KBM-7 (cell line): ENCODE measurements around the gene CDKN3.

Source experiments
- DNase-seq: peaks from one replicate; pipeline ENCODE4 v3.0.0-alpha.2; 2015
- in situ Hi-C: fragments of 300-500 bp; cut with MboI; formaldehyde crosslinking; loops from 2 replicates; pipeline ENCODE4 v1.14.3; 2020; ENCODE audit warnings: low sequenced_read_pairs, low pct_unique_long_range_greater_than_20kb, mixed read lengths

Gene CDKN3

GRCh38 chr14:54396493-54397335 is at the start of gene CDKN3:
TSS of gene CDKN3 (plus strand) at chr14:54397007. CDS start at chr14:54397069, 62 bp downstream.
- in situ Hi-C loops = no loop called here
- peak; percentile 99 for DNase-seq

DNA sequence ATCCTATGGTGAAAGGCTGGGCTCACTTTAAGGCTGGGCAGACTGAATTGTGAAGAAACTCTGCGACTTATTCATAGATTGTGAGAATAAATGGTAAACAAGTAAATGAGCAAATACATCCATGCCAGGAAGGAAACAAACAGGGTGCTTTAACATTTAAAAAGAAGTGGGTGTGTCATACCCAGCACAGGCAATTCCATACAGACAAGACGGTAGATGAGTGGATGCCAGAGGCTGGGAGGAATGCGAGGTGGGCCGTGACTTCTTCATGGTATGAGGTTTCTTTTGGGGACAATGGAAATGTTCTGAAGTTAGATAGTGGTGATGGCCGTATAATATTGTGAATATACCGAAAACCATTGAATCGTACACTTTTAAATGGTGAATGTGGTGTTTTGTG is 49.8 kb upstream of the CDKN3 start:
- in situ Hi-C loops = loop anchor here (25.0 kb wide), 2 partner anchors 385 to 810 kb away; partner anchors contain the start of gene BMP4
- no peak for DNase-seq

GRCh38 chr14:54348001-54348611 is 48.7 kb upstream of the CDKN3 start:
- DNase-seq = peak; percentile 74
- in situ Hi-C loops = loop anchor here (25.0 kb wide), 2 partner anchors 386 to 811 kb away; partner anchors contain the start of gene BMP4

DNA sequence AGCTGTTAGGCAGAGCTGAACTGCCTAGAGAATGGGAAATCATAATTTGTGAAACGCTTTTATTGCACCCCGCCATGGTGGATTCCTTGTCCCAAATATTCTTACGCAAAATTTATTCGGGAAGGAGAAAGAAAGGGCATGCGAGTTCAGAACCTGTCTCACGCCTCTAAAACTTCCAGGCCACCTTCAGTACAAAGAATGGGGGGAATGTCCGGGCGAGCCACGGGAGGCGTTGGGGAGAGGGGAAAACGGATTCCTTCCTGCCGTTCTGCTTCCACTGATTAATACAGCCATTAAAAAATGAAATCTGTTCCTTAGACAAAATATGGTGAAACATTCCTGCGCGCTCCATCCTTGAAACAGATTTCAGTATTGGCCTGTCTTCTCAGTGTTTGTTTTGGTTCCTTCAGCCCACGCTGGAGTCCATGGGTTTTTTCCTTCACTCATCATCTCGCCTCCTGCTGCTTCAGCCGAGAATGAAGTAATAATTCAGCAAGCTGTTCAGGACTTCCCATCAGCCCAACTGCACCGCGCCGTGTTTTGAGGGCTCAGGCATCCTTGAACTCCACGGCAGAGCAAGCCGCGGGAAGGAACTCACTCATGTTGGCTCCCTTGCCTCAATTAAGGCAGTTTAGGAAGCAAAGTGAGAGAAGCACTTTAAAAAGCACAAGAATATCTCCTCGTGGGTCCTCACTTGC is 47.7 kb upstream of the CDKN3 start:
- in situ Hi-C loops = loop anchor here (25.0 kb wide), 2 partner anchors 387 to 812 kb away; partner anchors contain the start of gene BMP4
- DNase-seq = no peak

GRCh38 chr14:54349713-54350112 is 47.1 kb upstream of the CDKN3 start:
- DNase-seq = no peak
- in situ Hi-C loops = loop anchor here (25.0 kb wide), 2 partner anchors 387 to 812 kb away; partner anchors contain the start of gene BMP4

- in situ Hi-C loops = no loop called here
- DNase-seq = no peak
These were observed 46.6 kb upstream of the CDKN3 start for GRCh38 chr14:54350203-54350602.

GRCh38 chr14:54353266-54353665 is 43.5 kb upstream of the CDKN3 start:
- no peak for DNase-seq
- in situ Hi-C loops = no loop called here

DNA sequence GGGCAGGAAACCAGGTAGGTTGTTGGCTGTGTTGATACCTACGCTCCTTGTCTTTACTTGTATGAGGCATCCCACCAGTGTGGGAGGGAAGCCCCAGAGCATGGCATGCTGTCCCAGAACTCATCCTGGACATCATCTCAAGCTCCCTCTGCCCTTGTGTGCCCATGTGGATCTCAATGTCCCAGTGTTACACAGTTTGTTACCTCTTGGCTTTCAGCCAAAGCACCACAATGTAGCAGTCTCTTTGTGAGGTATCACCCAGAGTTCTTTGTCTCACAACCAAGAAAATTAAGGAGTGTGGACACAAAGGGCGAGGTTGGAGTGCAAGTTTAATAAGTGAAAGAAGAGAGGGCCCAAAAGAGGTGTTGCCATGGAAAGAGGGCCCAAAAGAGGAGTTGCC is 43.1 kb upstream of the CDKN3 start:
- DNase-seq = no peak
- in situ Hi-C loops = no loop called here

GRCh38 chr14:54354096-54354495 is 42.7 kb upstream of the CDKN3 start:
- peak; percentile 87 for DNase-seq
- in situ Hi-C loops = no loop called here

GRCh38 chr14:54354968-54355641 is 41.7 kb upstream of the CDKN3 start:
- in situ Hi-C loops = no loop called here
- DNase-seq = no peak

DNA sequence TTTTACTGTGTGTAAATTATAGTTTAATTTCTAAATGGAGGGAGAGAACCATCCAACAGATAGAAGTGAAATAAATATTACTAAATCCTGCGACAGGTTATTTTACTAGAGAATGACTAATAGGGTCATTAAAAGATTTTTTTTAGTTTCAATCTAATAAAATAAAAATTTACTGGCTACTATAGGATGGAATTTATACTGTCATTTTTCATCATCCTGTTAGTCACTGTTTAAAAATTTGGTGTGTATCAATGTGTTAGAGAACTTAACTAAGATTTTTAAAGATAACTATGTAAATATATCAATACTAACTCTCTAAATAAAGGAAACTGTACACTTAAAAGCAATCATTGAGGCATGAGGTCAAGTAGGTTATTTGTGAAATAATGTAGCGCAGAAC is 41.1 kb upstream of the CDKN3 start:
- in situ Hi-C loops = no loop called here
- no peak for DNase-seq

DNA sequence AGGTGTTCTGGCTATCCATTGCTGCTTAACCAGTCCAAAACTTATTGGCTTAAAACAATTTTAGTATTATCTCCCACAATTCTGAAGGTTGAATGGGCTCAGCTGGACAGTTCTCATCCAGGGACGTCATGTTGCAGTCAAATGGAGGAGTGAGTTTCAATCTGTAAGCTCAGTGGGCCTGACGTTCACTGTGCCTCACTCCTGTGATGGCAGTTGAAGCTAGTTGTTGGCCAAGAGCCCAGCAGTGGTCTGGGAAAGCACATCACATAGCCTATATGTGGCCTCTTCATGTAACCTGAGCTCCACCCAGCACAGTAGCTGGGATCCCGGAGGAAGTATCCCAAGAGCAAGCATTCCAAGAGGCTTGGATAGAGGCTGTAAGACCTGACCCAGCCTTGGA is 40.6 kb upstream of the CDKN3 start:
- in situ Hi-C loops = no loop called here
- no peak for DNase-seq

GRCh38 chr14:54360667-54361066 is 36.1 kb upstream of the CDKN3 start:
- no peak for DNase-seq
- in situ Hi-C loops = no loop called here

- in situ Hi-C loops = no loop called here
- DNase-seq = no peak
These were observed 34.7 kb upstream of the CDKN3 start for GRCh38 chr14:54362089-54362504.

DNA sequence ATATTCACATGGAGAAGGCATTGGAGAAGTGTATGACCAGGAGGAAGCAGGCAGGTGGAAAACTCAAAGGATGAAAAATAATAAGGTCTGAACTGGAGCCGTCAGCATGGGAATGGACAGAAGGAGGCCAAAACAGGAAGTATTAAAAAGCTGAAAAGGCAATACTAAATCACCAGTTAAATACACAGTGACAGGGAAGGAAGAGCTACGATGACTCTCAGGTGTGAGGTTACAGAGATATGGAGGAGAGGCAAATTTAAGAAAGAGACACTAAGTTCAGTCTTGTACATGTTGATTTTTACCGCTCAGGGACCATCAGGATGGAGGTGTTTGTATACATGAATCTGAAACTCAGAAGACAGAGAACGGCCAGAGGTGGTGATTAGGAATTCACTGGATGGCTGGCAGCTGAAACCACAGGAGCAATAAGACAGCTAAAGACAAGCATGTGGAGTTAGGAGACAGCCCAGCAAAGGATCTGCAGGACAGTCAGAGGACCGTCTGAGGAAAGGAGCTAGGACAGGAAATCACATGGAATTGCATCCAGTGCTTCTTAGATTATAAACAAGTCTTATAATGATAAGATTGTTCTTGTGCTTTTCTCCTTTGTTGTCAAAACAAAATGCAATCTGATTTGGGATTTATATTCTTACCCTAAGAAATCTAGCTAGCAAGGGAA is 33.9 kb upstream of the CDKN3 start:
- in situ Hi-C loops = no loop called here
- peak; percentile 53 for DNase-seq

DNA sequence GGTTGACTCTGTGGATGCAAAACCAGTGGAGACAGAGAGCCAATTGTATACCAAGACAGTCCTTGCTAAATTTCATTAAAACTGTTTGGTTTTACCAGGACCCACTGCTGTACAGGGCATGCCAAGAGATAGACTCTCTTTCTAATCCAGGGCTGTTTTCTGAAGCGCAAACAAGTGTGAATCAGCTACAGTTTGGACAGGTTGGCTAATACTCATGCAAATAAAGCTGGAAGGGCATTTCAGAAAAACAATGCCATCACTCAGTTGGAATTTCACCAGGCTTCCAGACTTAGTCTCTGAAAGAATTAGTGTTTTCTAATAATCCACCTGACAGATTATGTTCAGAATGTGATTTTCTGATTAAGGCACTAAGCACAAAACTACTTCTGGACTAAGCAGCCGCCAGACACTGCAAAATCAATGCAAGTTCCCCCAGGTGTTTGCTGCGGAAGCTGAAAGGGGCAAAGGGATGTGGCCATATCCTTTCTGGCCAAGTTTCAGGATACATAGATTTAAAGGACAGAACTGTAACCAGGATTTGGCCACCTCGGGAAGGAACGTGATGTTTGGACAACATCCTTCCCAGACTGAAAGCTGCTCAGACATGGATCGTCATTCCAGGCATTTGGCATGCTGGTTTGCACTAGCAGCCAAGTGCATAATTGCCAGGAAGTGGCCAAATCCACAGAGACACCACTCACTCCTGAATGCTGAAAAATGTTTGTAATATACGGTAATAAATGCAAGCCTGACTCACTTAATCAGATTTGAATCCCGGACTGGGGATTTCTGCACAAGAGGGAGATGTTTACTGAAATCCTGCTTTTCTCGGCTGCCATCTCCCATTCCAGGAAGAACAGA is 32.0 kb upstream of the CDKN3 start:
- in situ Hi-C loops = no loop called here
- no peak for DNase-seq

DNA sequence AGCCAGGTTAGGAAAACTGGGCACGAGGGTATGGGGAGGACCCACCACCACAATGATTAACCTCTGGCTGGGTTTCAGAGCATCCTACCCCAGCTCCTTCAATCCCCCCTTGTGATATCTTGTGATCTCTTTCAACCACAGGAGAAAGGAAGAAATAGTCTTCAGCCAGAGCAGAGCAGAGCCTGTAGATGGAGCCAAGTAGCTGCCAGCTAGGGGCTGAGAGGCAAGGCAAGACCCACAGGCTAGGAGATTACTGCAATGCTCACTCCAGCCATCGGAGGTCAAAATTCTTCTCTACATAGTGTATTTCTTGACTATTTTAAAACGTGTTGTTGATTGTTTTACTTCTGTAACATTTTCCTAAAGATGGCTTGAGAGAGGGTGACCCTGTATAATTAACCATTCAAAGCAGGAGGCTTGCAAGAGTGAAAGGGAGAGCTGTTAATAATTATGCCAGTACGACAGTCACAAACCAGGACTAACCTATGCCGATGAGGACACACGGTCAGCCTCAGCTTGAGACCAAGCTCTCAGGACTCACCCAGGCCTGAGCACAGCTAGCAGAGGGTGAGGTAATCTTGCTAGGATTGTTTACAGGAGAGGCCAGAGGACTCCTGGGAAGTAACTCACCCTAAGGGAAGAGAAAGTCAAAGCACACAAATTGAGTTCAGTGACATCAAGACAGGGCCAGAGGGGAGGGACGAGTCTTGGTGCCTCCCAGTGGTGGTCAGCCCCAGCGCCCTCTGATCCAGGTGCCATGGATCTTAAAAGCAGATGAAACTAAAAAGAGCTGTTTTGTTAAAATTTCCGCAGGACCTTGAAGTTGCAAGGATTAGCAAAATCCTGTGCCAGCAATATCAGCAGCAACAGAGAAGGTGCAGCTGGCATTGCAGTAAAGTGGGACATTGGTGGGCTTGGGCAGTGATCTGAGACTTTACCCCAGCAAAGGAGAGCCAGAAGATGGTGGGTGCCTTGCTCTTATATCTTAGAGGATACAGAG is 29.8 kb upstream of the CDKN3 start:
- DNase-seq = peak; percentile 54
- in situ Hi-C loops = no loop called here
